ENCODE results near the gene CLSTN2.

The CLSTN2 gene

DNA sequence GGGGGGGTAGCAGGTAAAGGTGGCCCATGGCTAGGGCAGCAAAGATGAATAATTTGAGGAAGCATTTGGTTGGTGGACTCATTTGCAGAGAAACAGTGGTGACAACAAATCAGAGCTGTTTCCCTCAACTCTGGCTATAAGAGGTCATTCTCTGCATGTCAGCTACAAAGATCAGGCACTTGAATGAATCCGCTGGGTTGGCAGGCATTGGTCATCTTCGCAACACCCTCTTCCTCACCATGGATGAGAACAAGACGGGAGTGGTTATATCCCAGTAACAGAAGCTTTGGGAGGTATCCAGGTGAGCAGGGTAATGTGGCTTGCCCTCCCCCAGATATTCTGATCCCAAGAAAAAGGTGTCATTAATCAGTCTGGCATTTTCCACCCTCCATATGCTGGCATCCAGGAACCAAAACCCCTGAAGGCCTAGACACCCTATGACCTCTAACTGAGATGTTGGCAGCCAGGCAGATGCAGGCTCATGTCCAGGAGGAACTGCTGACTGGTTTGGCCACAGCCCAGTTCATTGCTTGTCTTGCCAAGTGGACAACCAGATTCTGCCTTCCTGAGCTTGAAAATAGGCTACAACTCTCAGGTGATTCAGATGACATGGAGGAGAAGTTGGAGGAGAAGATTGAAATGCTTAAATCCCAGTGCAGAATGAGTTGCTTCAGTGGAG, 634.0 kb downstream of the CLSTN2 start:
- peaks cover 3% of the 10 kb centered on the region for H3K27me3 Mint-ChIP-seq (ENCODE audit: low read depth)

DNA sequence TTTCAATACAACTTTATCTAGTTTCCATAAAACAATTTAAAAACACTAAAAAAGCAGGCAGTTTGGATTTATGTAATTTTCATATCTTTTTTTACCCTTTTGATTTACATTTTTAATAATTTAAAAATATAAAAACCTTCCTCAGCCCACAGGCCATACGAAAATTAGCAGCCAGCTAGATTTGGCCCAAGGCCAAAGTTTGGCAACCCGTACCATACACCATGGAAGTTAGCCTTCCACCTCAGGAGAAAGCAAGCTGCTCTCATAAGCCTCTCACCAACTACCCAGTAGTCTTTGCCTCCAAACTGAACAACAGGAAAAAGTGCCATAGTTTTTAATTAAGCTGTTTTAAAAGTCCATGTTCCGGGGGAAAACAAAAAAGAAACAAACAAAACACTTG, 635.6 kb downstream of the CLSTN2 start:
- TF ChIP-seq, protein P1, sequence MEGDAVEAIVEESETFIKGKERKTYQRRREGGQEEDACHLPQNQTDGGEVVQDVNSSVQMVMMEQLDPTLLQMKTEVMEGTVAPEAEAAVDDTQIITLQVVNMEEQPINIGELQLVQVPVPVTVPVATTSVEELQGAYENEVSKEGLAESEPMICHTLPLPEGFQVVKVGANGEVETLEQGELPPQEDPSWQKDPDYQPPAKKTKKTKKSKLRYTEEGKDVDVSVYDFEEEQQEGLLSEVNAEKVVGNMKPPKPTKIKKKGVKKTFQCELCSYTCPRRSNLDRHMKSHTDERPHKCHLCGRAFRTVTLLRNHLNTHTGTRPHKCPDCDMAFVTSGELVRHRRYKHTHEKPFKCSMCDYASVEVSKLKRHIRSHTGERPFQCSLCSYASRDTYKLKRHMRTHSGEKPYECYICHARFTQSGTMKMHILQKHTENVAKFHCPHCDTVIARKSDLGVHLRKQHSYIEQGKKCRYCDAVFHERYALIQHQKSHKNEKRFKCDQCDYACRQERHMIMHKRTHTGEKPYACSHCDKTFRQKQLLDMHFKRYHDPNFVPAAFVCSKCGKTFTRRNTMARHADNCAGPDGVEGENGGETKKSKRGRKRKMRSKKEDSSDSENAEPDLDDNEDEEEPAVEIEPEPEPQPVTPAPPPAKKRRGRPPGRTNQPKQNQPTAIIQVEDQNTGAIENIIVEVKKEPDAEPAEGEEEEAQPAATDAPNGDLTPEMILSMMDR (IDR thresholded peaks at IDR 0.05; ENCODE audit: unreplicated experiment in 3 of 3), result no peak
- H3K36me3 Mint-ChIP-seq (ENCODE audit: low read depth), result no peaks in the 10 kb centered on the region
- H3K27ac Mint-ChIP-seq, result no peak overlapping the region
- H3K4me1 Mint-ChIP-seq, result peaks cover 7% of the 10 kb centered on the region
- no peak overlapping the region for H3K4me3 Mint-ChIP-seq
- no peaks in the 10 kb centered on the region for H3K9me3 Mint-ChIP-seq
- peaks cover 7% of the 10 kb centered on the region for H3K27me3 Mint-ChIP-seq (ENCODE audit: low read depth)

More for the DNA sequence above, 634.0 kb downstream of the CLSTN2 start:
- no peak overlapping the region for H3K27ac Mint-ChIP-seq
- no peaks in the 10 kb centered on the region for H3K9me3 Mint-ChIP-seq
- no peak overlapping the region for H3K4me3 Mint-ChIP-seq
- H3K4me1 Mint-ChIP-seq, result no peaks in the 10 kb centered on the region
- TF ChIP-seq, protein P1 (IDR thresholded peaks at IDR 0.05; ENCODE audit: unreplicated experiment in 3 of 3), result no peak
- H3K36me3 Mint-ChIP-seq (ENCODE audit: low read depth), result no peaks in the 10 kb centered on the region

DNA sequence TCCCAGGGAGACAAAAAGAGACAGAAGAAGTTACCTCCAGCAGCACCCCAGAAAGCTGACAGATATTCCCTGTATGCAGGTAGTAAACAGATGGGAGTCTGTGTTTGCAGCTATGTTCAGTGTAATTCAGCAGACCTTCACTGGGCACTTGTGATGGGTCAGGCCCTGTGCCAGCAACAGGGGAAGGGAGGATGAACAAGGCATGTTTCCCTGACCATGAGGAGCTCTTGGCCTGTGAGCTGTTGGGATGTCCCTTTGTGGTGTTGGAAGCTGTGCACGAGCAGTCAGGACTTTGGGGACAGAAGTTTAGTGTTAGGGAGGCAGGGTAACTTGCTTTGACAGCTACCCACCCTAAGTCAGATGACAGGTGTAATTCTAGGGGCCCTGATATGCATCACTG, 636.9 kb downstream of the CLSTN2 start:
- TF ChIP-seq, protein P1 (IDR thresholded peaks at IDR 0.05; ENCODE audit: unreplicated experiment in 3 of 3), result no peak
- Mint-ChIP-seq H3K27me3 (ENCODE audit: low read depth) (peaks cover 7% of the 10 kb centered on the region), H3K4me3 (no peak overlapping the region), H3K27ac (no peak overlapping the region), H3K4me1 (peaks cover 7% of the 10 kb centered on the region), H3K36me3 (ENCODE audit: low read depth) (no peaks in the 10 kb centered on the region), H3K9me3 (no peaks in the 10 kb centered on the region)

DNA sequence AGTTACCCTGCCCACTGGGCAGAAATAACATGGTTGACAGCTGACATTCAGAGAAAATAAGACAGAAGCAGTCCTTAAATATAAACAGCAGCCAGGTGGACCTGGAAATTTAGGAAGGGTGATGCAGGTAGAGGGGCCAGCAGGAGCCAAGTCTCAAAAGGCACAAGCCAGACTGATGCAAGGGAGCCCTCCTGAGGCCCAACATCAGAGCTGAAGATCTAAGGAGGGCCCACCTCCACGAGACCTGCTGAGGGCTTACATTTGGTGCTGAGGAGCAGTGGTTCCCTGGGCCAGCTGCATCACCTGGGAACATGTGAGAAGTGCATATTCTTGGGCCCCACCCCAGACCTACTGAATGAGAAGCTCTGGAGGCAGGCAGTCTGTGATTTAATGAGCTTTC, 637.3 kb downstream of the CLSTN2 start:
- Mint-ChIP-seq H3K4me1 (peaks cover 7% of the 10 kb centered on the region), H3K4me3 (no peak overlapping the region), H3K27ac (no peak overlapping the region), H3K9me3 (no peaks in the 10 kb centered on the region), H3K36me3 (ENCODE audit: low read depth) (no peaks in the 10 kb centered on the region), H3K27me3 (ENCODE audit: low read depth) (peaks cover 9% of the 10 kb centered on the region)
- TF ChIP-seq, protein P1 (IDR thresholded peaks at IDR 0.05; ENCODE audit: unreplicated experiment in 3 of 3), result no peak

DNA sequence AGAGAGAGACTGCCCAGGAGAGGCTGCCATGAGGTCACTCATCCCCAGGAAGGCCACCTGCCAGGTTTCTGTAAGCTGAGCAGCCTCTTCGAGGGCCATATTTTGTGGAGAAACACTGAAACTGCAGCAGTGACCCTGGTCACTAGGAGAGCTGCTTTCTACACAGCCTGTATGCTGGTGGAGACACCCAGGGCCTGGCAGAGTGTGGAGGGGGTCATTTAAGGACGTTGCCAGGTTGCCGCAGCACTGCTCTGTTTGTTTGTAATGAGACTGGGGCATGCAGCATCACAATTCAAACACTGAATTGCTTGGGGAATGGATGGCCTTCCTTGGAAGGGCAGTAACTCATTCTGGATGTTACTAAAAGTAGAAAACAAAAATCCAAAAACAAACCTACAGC, 638.0 kb downstream of the CLSTN2 start:
- Mint-ChIP-seq H3K4me1 (peaks cover 7% of the 10 kb centered on the region), H3K27me3 (ENCODE audit: low read depth) (peaks cover 15% of the 10 kb centered on the region), H3K4me3 (no peak overlapping the region), H3K36me3 (ENCODE audit: low read depth) (no peaks in the 10 kb centered on the region), H3K27ac (no peak overlapping the region), H3K9me3 (no peaks in the 10 kb centered on the region)
- TF ChIP-seq, protein P1 (IDR thresholded peaks at IDR 0.05; ENCODE audit: unreplicated experiment in 3 of 3), result no peak

DNA sequence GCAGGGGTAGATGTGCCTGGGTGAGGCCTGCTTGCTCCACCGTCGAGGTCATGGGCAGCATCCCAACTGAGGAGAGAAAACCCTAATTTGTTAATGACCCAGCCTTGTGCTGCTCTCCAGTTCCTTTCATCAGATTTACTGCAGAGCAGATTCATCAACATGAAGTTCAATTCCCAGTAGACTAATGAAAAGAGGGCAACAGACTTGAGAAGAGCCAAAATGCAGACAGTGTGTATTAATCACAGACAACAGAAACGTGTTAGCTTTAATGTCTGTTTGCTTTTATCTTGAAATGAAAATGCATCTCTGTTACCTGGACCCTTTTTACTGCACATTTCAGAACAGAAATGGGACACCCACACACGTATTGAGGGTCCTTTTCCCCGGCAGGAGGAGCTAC, 639.4 kb downstream of the CLSTN2 start:
- H3K4me3 Mint-ChIP-seq, result no peak overlapping the region
- TF ChIP-seq, protein P1 (IDR thresholded peaks at IDR 0.05; ENCODE audit: unreplicated experiment in 3 of 3), result no peak
- H3K4me1 Mint-ChIP-seq, result peaks cover 13% of the 10 kb centered on the region
- peaks cover 15% of the 10 kb centered on the region for H3K27me3 Mint-ChIP-seq (ENCODE audit: low read depth)
- H3K9me3 Mint-ChIP-seq, result no peaks in the 10 kb centered on the region
- no peaks in the 10 kb centered on the region for H3K36me3 Mint-ChIP-seq (ENCODE audit: low read depth)
- peak overlapping the region in 1 of 3 experiments; percentile 22 for H3K27ac Mint-ChIP-seq
